Keratinocyte (primary cell): ENCODE measurements around the gene TSC22D4. TPM values are rescaled to one million over a fixed set of nuclear protein-coding genes. Genes with fewer than 3 reads are reported as not detected.
A peak's percentile ranks its signal among the peaks of the same experiment; 100 is the strongest.

Source experiments
- DNase-seq: peaks from one replicate; pipeline ENCODE4 v3.0.0-alpha.2; 2011; ENCODE audit warnings: low read depth, missing footprints, low spot score
- FAIRE-seq: peaks from 2 replicates; lab custom pipeline; 2011; peaks lifted over from hg19 to GRCh38; lab: Jason Lieb, UNC
- H2AFZ ChIP-seq: 2 replicates; pipeline ENCODE4 v1.6.0; 2012; ENCODE audit warnings: low read length, control low read depth, inconsistent platforms; ENCODE audit not compliant: control insufficient read depth
- H3K27ac ChIP-seq: 2 replicates; pipeline ENCODE4 v1.5.1; 2011; ENCODE audit warnings: low read length; ENCODE audit not compliant: control insufficient read depth, insufficient read depth
- H3K27me3 ChIP-seq: 3 replicates; pipeline ENCODE4 v1.6.0; 2011; ENCODE audit warnings: low read length; ENCODE audit not compliant: control insufficient read depth, insufficient read depth; ENCODE audit errors: extremely low read depth
- H3K36me3 ChIP-seq, 2 experiments: 2 replicates in 1 of 2; 3 replicates in 1 of 2; pipeline ENCODE4 v1.5.1; 2011; ENCODE audit warnings: low read length in 2 of 2, mild to moderate bottlenecking in 1 of 2; ENCODE audit not compliant: control insufficient read depth in 2 of 2, insufficient read depth in 2 of 2; ENCODE audit errors: extremely low read depth in 1 of 2
- H3K4me1 ChIP-seq: 3 replicates; pipeline ENCODE4 v1.5.1; 2011; ENCODE audit warnings: low read length; ENCODE audit not compliant: control insufficient read depth, insufficient read depth; ENCODE audit errors: extremely low read depth
- H3K4me2 ChIP-seq: 3 replicates; pipeline ENCODE4 v1.6.0; 2011; ENCODE audit warnings: low read depth, low read length; ENCODE audit not compliant: control insufficient read depth, insufficient read depth; ENCODE audit errors: extremely low read depth
- H3K4me3 ChIP-seq, 3 experiments: fragments of 200-600 bp in 1 of 3; sonication (generic) in 1 of 3; 2 replicates in 2 of 3; 3 replicates in 1 of 3; pipeline ENCODE4 v1.5.1; 2011 to 2016; ENCODE audit warnings: low read length in 3 of 3, mild to moderate bottlenecking in 3 of 3, control low read depth in 2 of 3, inconsistent platforms in 1 of 3, low read depth in 1 of 3, mixed read lengths in 1 of 3, mixed run types in 1 of 3, moderate library complexity in 1 of 3; ENCODE audit not compliant: control insufficient read depth in 2 of 3, insufficient read depth in 2 of 3; ENCODE audit errors: extremely low read depth in 1 of 3
- H3K79me2 ChIP-seq: 2 replicates; pipeline ENCODE4 v1.6.0; 2012; ENCODE audit warnings: low read length; ENCODE audit not compliant: control insufficient read depth, insufficient read depth
- H3K9ac ChIP-seq: 3 replicates; pipeline ENCODE4 v1.6.0; 2011; ENCODE audit warnings: low read length; ENCODE audit not compliant: control insufficient read depth, insufficient read depth; ENCODE audit errors: extremely low read depth
- H3K9me1 ChIP-seq: 3 replicates; pipeline ENCODE4 v1.6.0; 2011; ENCODE audit warnings: low read length; ENCODE audit not compliant: control insufficient read depth, insufficient read depth; ENCODE audit errors: extremely low read depth
- H3K9me3 ChIP-seq: 2 replicates; pipeline ENCODE4 v1.5.1; 2012; ENCODE audit warnings: low read depth, low read length; ENCODE audit not compliant: control insufficient read depth
- H4K20me1 ChIP-seq: 3 replicates; pipeline ENCODE4 v1.6.0; 2011; ENCODE audit warnings: low read length; ENCODE audit not compliant: control insufficient read depth, insufficient read depth; ENCODE audit errors: extremely low read depth
- EZH2 ChIP-seq: IDR thresholded peaks from one replicate; pipeline ENCODE4 v1.6.1; 2012; ENCODE audit warnings: inconsistent platforms, mild to moderate bottlenecking, low read length, moderate library complexity
- dilution Hi-C: fragments of 300-500 bp; cut with MboI; formaldehyde crosslinking; loops from one replicate; pipeline ENCODE4 v1.7.0; 2020; ENCODE audit warnings: low sequenced_read_pairs; ENCODE audit not compliant: extremely low pct_ligation_motif_present
- polyA plus RNA-seq, 5 experiments: library from polyadenylated mRNA; depleted of rRNA in 3 of 5; stranded (reverse) in 3 of 5; stranded (forward) in 1 of 5; unstranded in 1 of 5; fragments of >200 nt; gene quantifications; 1 replicate in 1 of 5; 2 replicates in 3 of 5; 3 replicates in 1 of 5; pipeline versions ENCODE4 v1.2.1 to v1.2.3, GENCODE V29; 2011 to 2012; ENCODE audit warnings: missing spikeins in 2 of 5, low read depth in 1 of 5, low replicate concordance in 1 of 5
- TF ChIP-seq, protein P1 (sequence below), 3 experiments: IDR thresholded peaks in 1 of 3; conservative IDR thresholded peaks in 1 of 3; optimal IDR thresholded peaks in 1 of 3; 2 replicates in 2 of 3; 3 replicates in 1 of 3; pipeline versions ENCODE3 to v1.5.1; 2011; ENCODE audit warnings: low read length in 3 of 3, mild to moderate bottlenecking in 3 of 3, moderate library complexity in 2 of 3, control low read depth in 1 of 3, inconsistent platforms in 1 of 3; ENCODE audit not compliant: insufficient read depth in 2 of 3; ENCODE audit errors: extremely low read depth in 1 of 3

The TSC22D4 gene
- polyA plus RNA-seq, 1 donor (not counting 4 experiments of a cell fraction or from before 2014, with no cell fraction given): 8.4 TPM

DNA sequence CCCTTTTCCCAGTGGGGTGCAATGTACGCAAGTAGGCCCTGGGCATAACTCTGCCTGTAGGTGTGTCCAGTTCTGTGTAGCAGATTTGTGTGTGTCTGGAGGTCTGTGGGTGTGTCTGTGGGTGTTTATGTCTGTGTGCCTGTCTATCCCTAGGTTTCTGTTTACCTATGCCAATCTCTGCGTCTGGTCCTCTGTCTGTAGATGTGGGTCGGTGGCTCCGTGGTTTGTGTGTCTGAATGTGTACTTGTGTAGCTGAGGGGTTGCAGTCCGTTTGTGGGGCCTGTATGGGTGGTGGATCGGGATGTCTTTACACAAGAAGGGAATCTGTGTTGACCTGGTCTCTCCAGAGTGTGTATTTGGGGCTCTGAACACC, 5.6 kb upstream of the TSC22D4 start:
- no peaks in the 10 kb centered on the region for H3K4me1 ChIP-seq
- H2AFZ ChIP-seq: no peak overlapping the region
- H3K79me2 ChIP-seq: no peaks in the 10 kb centered on the region
- H3K9me3 ChIP-seq: no peaks in the 10 kb centered on the region
- no peak overlapping the region for H3K4me3 ChIP-seq
- no peak for DNase-seq
- no peak overlapping the region for H3K9ac ChIP-seq
- no peak overlapping the region for H3K27ac ChIP-seq
- no peaks in the 10 kb centered on the region for H3K36me3 ChIP-seq
- TF ChIP-seq EZH2: no peak
- TF ChIP-seq, protein P1, sequence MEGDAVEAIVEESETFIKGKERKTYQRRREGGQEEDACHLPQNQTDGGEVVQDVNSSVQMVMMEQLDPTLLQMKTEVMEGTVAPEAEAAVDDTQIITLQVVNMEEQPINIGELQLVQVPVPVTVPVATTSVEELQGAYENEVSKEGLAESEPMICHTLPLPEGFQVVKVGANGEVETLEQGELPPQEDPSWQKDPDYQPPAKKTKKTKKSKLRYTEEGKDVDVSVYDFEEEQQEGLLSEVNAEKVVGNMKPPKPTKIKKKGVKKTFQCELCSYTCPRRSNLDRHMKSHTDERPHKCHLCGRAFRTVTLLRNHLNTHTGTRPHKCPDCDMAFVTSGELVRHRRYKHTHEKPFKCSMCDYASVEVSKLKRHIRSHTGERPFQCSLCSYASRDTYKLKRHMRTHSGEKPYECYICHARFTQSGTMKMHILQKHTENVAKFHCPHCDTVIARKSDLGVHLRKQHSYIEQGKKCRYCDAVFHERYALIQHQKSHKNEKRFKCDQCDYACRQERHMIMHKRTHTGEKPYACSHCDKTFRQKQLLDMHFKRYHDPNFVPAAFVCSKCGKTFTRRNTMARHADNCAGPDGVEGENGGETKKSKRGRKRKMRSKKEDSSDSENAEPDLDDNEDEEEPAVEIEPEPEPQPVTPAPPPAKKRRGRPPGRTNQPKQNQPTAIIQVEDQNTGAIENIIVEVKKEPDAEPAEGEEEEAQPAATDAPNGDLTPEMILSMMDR (optimal IDR thresholded peaks at IDR 0.05 in 1 of 3, IDR thresholded peaks at IDR 0.05 in 1 of 3, conservative IDR thresholded peaks at IDR 0.05 in 1 of 3; ENCODE audit: extremely low read depth in 1 of 3, insufficient read depth in 2 of 3, low read length in 3 of 3): no peak
- H3K9me1 ChIP-seq: no peaks in the 10 kb centered on the region
- no peak for FAIRE-seq
- dilution Hi-C loops: no loop called here
- H3K27me3 ChIP-seq: no peaks in the 10 kb centered on the region
- no peak overlapping the region for H3K4me2 ChIP-seq
- no peaks in the 10 kb centered on the region for H4K20me1 ChIP-seq

DNA sequence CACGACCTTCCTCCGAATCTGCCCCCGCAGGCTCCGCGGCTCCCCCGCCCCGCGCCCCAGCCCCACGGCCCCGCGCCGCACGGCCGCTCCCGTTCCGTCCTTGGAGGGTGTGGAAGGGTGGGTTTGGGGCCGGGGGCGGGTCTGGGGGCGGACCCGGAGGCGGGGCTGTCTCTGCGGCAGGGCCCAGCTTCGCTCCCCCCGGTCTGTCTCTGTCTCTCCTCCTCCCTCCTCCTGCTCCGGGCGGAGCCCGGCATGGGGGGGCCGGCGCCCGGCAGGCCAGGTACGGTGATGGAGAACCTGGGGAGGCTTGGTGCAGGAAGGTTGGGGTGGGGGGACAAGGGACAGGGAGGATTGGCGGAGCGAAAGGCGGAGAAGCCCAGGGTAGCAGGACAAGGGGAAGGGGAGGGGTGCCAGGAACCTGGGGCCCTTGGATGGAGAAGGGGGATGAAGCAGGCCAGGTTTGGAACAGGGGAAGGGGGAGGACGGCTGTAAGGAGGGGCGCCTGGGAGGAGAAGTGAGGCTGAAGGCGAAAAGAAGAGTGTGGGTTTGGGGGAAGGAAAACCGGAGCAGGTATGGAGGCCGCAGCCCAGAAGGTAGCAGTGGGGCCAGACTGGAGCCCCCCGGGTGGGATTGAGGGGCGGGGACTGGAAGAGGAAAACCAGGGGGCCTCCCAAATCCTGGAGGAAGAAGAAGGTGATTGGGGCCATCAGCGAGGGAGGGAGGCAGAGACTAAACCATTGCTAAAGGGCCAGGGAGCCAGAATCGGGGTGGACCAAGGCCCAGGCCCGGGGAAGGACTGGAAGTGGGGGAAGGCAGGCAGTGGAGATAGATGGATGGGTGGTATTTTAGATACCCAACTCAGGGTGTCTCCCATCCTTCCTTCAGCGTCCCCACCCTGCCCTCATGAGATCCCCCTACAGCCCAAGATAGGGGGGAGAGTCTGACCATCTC, 5.0 kb upstream of the TSC22D4 start, which contains the start of gene NYAP1:
NYAP1 (plus strand) TSS at position 206 of the 951 bp plus-strand sequence. CDS start 1,385 bp downstream, outside the sequence.
- peak within 1 kb of the TSS; percentile 49 to 60 (median 53) for H3K4me3 ChIP-seq
- FAIRE-seq: no peak
- H2AFZ ChIP-seq: peak within 1 kb of the TSS; percentile 73
- H3K4me1 ChIP-seq: peaks cover 3% of the 10 kb centered on the region
- no peaks in the 10 kb centered on the region for H3K9me3 ChIP-seq
- H3K27me3 ChIP-seq: no peaks in the 10 kb centered on the region
- peaks cover under 1% of the 10 kb centered on the region for H3K79me2 ChIP-seq
- H3K27ac ChIP-seq: no peak within 1 kb of the TSS
- H4K20me1 ChIP-seq: no peaks in the 10 kb centered on the region
- no peaks in the 10 kb centered on the region for H3K36me3 ChIP-seq
- peak within 1 kb of the TSS; percentile 80 for H3K4me2 ChIP-seq
- H3K9ac ChIP-seq: peak within 1 kb of the TSS; percentile 26
- no peaks in the 10 kb centered on the region for H3K9me1 ChIP-seq
- dilution Hi-C loops: no loop called here
- no peak for DNase-seq
- TF ChIP-seq, protein P1 (optimal IDR thresholded peaks at IDR 0.05 in 1 of 3, IDR thresholded peaks at IDR 0.05 in 1 of 3, conservative IDR thresholded peaks at IDR 0.05 in 1 of 3; ENCODE audit: extremely low read depth in 1 of 3, insufficient read depth in 2 of 3, low read length in 3 of 3): no peak
- no peak for TF ChIP-seq EZH2
